Endothelial cell of umbilical vein (primary cell): ENCODE data around the gene HMG20A. TPM values are rescaled to one million over a fixed set of nuclear protein-coding genes. Genes with fewer than 3 reads are reported as not detected.

Experiments
- BruUV-seq: library from RNA; stranded (reverse); fragments of 400-500 nt; replicated peaks from 2 replicates; lab custom pipeline; 2021; lab: Mats Ljungman, UMichigan
- CTCF ChIA-PET: fragments of 300-600, 350-600 bp; sonication (Branson Sonifier 250); formaldehyde crosslinking; loops from one replicate; lab custom pipeline; 2021; ENCODE audit warnings: antibody characterized with exemption, inconsistent platforms; lab: Charles Lee
- POLR2A ChIA-PET: fragments of 300-600, 350-600 bp; sonication (Branson Sonifier 250); formaldehyde crosslinking; loops from one replicate; lab custom pipeline; 2021; ENCODE audit warnings: antibody characterized with exemption, inconsistent platforms; lab: Charles Lee
- DNase-seq: peaks from one replicate; pipeline ENCODE4 v3.0.0-alpha.2; 2011; ENCODE audit warnings: low read depth, low spot score
- FAIRE-seq: peaks from 2 replicates; lab custom pipeline; 2011; peaks lifted over from hg19 to GRCh38; lab: Jason Lieb, UNC
- H2AFZ ChIP-seq: 2 replicates; pipeline ENCODE4 v1.6.0; 2012; ENCODE audit warnings: low read depth, low read length, control low read depth, inconsistent platforms
- H3K27ac ChIP-seq: 2 replicates; pipeline ENCODE4 v1.5.1; 2011; ENCODE audit warnings: low read depth, mild to moderate bottlenecking, control low read depth, low read length, moderate library complexity; ENCODE audit not compliant: insufficient read depth
- H3K27me3 ChIP-seq, 2 experiments: 2 replicates each; pipeline versions ENCODE4 v1.6.0 to v1.6.1; 2011; ENCODE audit warnings: low read length in 2 of 2, mixed read lengths in 1 of 2; ENCODE audit not compliant: control insufficient read depth in 2 of 2, insufficient read depth in 2 of 2
- H3K36me3 ChIP-seq, 2 experiments: 2 replicates in 1 of 2; 3 replicates in 1 of 2; pipeline ENCODE4 v1.5.1; 2011; ENCODE audit warnings: low read length in 2 of 2, mild to moderate bottlenecking in 1 of 2, moderate library complexity in 1 of 2; ENCODE audit not compliant: control insufficient read depth in 2 of 2, insufficient read depth in 2 of 2; ENCODE audit errors: extremely low read depth in 1 of 2
- H3K4me1 ChIP-seq: 3 replicates; pipeline ENCODE4 v1.5.1; 2011; ENCODE audit warnings: mild to moderate bottlenecking, low read length; ENCODE audit not compliant: control insufficient read depth, insufficient read depth; ENCODE audit errors: extremely low read depth
- H3K4me2 ChIP-seq: 2 replicates; pipeline ENCODE4 v1.6.1; 2011; ENCODE audit warnings: low read length, control low read depth, mixed read lengths; ENCODE audit not compliant: insufficient read depth
- H3K4me3 ChIP-seq, 3 experiments: fragments of 200-600 bp in 1 of 3; sonication (generic), shearing (Covaris generic) in 1 of 3; replicated peaks in 1 of 3; 2 replicates each; pipeline ENCODE4 v1.5.1; 2011 to 2016; ENCODE audit warnings: control low read depth in 3 of 3, low read length in 3 of 3, mild to moderate bottlenecking in 2 of 3, inconsistent platforms in 1 of 3, low read depth in 1 of 3, moderate library complexity in 1 of 3; ENCODE audit not compliant: insufficient read depth in 1 of 3
- H3K79me2 ChIP-seq: 2 replicates; pipeline ENCODE4 v1.6.0; 2012; ENCODE audit warnings: low read length, inconsistent platforms; ENCODE audit not compliant: control insufficient read depth, insufficient read depth
- H3K9ac ChIP-seq: replicated peaks from 2 replicates; pipeline ENCODE3; 2011; ENCODE audit warnings: low read length, control low read depth; ENCODE audit not compliant: insufficient read depth; ENCODE audit errors: extremely low read depth
- H3K9me1 ChIP-seq: replicated peaks from 3 replicates; pipeline ENCODE4 v1.6.0; 2011; ENCODE audit warnings: mild to moderate bottlenecking, low read length; ENCODE audit not compliant: control insufficient read depth, insufficient read depth; ENCODE audit errors: extremely low read depth
- H3K9me3 ChIP-seq: replicated peaks from 2 replicates; pipeline ENCODE4 v1.5.1; 2012; ENCODE audit warnings: low read length, inconsistent platforms; ENCODE audit not compliant: control insufficient read depth, insufficient read depth
- H4K20me1 ChIP-seq: replicated peaks from 2 replicates; pipeline ENCODE3; 2011; ENCODE audit warnings: mild to moderate bottlenecking, low read length; ENCODE audit not compliant: control insufficient read depth, insufficient read depth; ENCODE audit errors: extremely low read depth
- CTCF ChIP-seq, 2 donors: IDR thresholded peaks; 1 replicate in 1 of 2; 2 replicates in 1 of 2; pipeline ENCODE4 v1.5.1; 2011; ENCODE audit warnings: low read length in 2 of 2, mild to moderate bottlenecking in 2 of 2, moderate library complexity in 2 of 2, control low read depth in 1 of 2, inconsistent platforms in 1 of 2, low read depth in 1 of 2; ENCODE audit not compliant: insufficient read depth in 1 of 2; ENCODE audit errors: extremely low read depth in 1 of 2
- EZH2 ChIP-seq: IDR thresholded peaks from 2 replicates; pipeline ENCODE4 v1.6.1; 2012; ENCODE audit warnings: borderline replicate concordance, low read depth, mild to moderate bottlenecking, moderate library complexity, low read length, inconsistent platforms; ENCODE audit not compliant: severe bottlenecking
- FOS ChIP-seq: IDR thresholded peaks from 2 replicates; pipeline ENCODE4 v1.6.1; 2011; ENCODE audit warnings: mild to moderate bottlenecking, low read length, moderate library complexity, borderline replicate concordance; ENCODE audit not compliant: insufficient read depth
- GATA2 ChIP-seq: IDR thresholded peaks from 2 replicates; pipeline ENCODE4 v1.7.0; 2011; ENCODE audit warnings: low read depth, mild to moderate bottlenecking, moderate library complexity, mixed read lengths, low read length; ENCODE audit not compliant: insufficient read length, insufficient read depth
- JUN ChIP-seq: IDR thresholded peaks from 2 replicates; pipeline ENCODE4 v1.6.1; 2011; ENCODE audit warnings: borderline replicate concordance, low read depth; ENCODE audit not compliant: insufficient read length, insufficient read depth
- MAX ChIP-seq: IDR thresholded peaks from 2 replicates; pipeline ENCODE4 v1.6.1; 2011; ENCODE audit not compliant: insufficient read depth, insufficient read length
- MYC ChIP-seq: IDR thresholded peaks from one replicate; pipeline ENCODE4 v1.6.1; 2011; ENCODE audit warnings: mild to moderate bottlenecking, low read depth, low read length
- POLR2A ChIP-seq: IDR thresholded peaks from 2 replicates; pipeline ENCODE4 v1.6.1; 2012; ENCODE audit warnings: low read depth, mild to moderate bottlenecking, control low read depth, low read length
- POLR2AphosphoS5 ChIP-seq: IDR thresholded peaks from 2 replicates; pipeline ENCODE4 v1.6.1; 2012; ENCODE audit warnings: low read depth, mild to moderate bottlenecking, control low read depth, low read length, moderate library complexity; ENCODE audit not compliant: insufficient read depth
- dilution Hi-C: fragments of 300-500 bp; cut with MboI; formaldehyde crosslinking; loops from one replicate; pipeline ENCODE4 v1.15.0; 2019; ENCODE audit warnings: low sequenced_read_pairs; ENCODE audit not compliant: extremely low pct_ligation_motif_present
- intact Hi-C: fragments of 100-400 bp; cut with micrococcal nuclease; formaldehyde crosslinking; loops from one replicate; pipeline ENCODE4 v1.10.0; 2022
- polyA plus RNA-seq, 4 experiments: library from polyadenylated mRNA; depleted of rRNA in 3 of 4; stranded (reverse) in 3 of 4; unstranded in 1 of 4; fragments of >200 nt; gene quantifications; 2 replicates each; pipeline versions ENCODE4 v1.2.1 to v1.2.3, GENCODE V29; 2011 to 2012; ENCODE audit warnings: missing spikeins in 1 of 4
- total RNA-seq: library from RNA; stranded (reverse); gene quantifications from 2 replicates; pipeline ENCODE4 v1.2.3, GENCODE V29; 2021

The HMG20A gene
- total and polyA plus RNA-seq, 2 donors (not counting 3 experiments of a cell fraction or from before 2014, with no cell fraction given): 35.8 to 44.0 TPM

GRCh38 chr15:77416148-77416455, 4.6 kb upstream of the HMG20A start:
- intact Hi-C loops (loop anchor here (5.0 kb wide), 1 partner anchor 49 kb away; no protein-coding TSS in a partner anchor), dilution Hi-C loops (no loop called here)
- TF ChIP-seq POLR2AphosphoS5: no peak
- no peak for TF ChIP-seq POLR2A
- TF ChIP-seq FOS: no peak
- TF ChIP-seq JUN: no peak
- no peak for TF ChIP-seq MAX
- TF ChIP-seq CTCF (IDR thresholded peaks at IDR 0.05; ENCODE audit: extremely low read depth in 1 of 2, insufficient read depth in 1 of 2, low read depth in 1 of 2, low read length in 2 of 2): no peak
- no peak for TF ChIP-seq MYC
- TF ChIP-seq GATA2: no peak
- no peak for TF ChIP-seq EZH2
- peaks cover 25% of the 10 kb centered on the region for H4K20me1 ChIP-seq
- H3K27ac ChIP-seq: no peak overlapping the region
- no peaks in the 10 kb centered on the region for H3K27me3 ChIP-seq
- no peak overlapping the region for H2AFZ ChIP-seq
- FAIRE-seq (peak; percentile 18), DNase-seq (peak; percentile 27)
- H3K36me3 ChIP-seq: no peaks in the 10 kb centered on the region
- H3K4me2 ChIP-seq: no peak overlapping the region
- H3K9me1 ChIP-seq: no peaks in the 10 kb centered on the region
- CTCF ChIA-PET: interaction anchor here (1.0 to 4.7 kb wide), 4 partner anchors 66 to 127 kb away, joined by 3 to 34 read pairs (median 6); no protein-coding TSS in a partner anchor
- no peak overlapping the region for H3K4me3 ChIP-seq
- BruUV-seq: no TSS peak
- POLR2A ChIA-PET: no interaction called here
- no peaks in the 10 kb centered on the region for H3K9me3 ChIP-seq
- H3K79me2 ChIP-seq: peaks cover 85% of the 10 kb centered on the region
- H3K9ac ChIP-seq: no peak overlapping the region
- peaks cover 32% of the 10 kb centered on the region for H3K4me1 ChIP-seq
